ENCODE results near the gene SLC6A3.

Gene SLC6A3

GRCh38 chr5:1402611-1403255 is 42.5 kb downstream of the SLC6A3 start:
- no peak for DNase-seq (ENCODE audit: extremely low read depth, low read depth)
- H3K4me3 ChIP-seq (replicated peaks; ENCODE audit: low read depth, low read length), result no peak overlapping the region
- TF ChIP-seq, protein P1, sequence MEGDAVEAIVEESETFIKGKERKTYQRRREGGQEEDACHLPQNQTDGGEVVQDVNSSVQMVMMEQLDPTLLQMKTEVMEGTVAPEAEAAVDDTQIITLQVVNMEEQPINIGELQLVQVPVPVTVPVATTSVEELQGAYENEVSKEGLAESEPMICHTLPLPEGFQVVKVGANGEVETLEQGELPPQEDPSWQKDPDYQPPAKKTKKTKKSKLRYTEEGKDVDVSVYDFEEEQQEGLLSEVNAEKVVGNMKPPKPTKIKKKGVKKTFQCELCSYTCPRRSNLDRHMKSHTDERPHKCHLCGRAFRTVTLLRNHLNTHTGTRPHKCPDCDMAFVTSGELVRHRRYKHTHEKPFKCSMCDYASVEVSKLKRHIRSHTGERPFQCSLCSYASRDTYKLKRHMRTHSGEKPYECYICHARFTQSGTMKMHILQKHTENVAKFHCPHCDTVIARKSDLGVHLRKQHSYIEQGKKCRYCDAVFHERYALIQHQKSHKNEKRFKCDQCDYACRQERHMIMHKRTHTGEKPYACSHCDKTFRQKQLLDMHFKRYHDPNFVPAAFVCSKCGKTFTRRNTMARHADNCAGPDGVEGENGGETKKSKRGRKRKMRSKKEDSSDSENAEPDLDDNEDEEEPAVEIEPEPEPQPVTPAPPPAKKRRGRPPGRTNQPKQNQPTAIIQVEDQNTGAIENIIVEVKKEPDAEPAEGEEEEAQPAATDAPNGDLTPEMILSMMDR (IDR thresholded peaks at IDR 0.05; ENCODE audit: low read depth, low read length, missing control alignments), result no peak

DNA sequence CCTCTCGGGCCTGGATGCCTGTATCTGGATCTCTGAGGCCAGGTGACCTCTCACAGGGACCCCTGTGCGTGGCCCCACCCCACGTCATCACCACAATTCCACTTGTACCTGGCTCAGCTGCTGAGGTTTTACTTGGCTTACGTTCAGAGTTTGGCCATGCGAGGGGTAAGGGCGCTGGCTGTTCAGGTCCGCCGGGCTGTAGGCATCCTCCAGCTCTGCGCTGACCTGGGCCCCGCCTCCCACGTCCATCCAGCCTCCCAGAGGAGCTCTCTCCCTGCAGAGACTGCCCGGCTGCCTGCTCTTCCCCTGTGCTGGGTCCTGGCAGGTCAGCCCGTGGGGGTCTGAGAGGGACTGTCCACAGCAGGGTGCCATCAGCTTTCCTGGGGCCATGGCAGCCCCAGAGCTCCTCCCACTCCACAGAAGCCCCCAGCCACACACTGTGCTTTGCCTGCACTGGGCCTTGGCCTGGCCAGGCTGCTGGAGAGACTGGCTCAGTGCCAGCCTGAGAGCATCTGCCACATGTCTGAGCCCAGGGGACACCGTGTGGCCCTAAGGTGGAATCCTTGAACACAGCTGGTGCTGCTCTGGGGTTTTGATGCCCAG is 43.6 kb downstream of the SLC6A3 start:
- DNase-seq (ENCODE audit: extremely low read depth, low read depth), result no peak
- TF ChIP-seq, protein P1 (IDR thresholded peaks at IDR 0.05; ENCODE audit: low read depth, low read length, missing control alignments), result no peak
- no peak overlapping the region for H3K4me3 ChIP-seq (replicated peaks; ENCODE audit: low read depth, low read length)

GRCh38 chr5:1400936-1401335 is 44.3 kb downstream of the SLC6A3 start:
- no peak for DNase-seq (ENCODE audit: extremely low read depth, low read depth)
- H3K4me3 ChIP-seq (replicated peaks; ENCODE audit: low read depth, low read length), result no peak overlapping the region
- TF ChIP-seq, protein P1 (IDR thresholded peaks at IDR 0.05; ENCODE audit: low read depth, low read length, missing control alignments), result no peak

DNA sequence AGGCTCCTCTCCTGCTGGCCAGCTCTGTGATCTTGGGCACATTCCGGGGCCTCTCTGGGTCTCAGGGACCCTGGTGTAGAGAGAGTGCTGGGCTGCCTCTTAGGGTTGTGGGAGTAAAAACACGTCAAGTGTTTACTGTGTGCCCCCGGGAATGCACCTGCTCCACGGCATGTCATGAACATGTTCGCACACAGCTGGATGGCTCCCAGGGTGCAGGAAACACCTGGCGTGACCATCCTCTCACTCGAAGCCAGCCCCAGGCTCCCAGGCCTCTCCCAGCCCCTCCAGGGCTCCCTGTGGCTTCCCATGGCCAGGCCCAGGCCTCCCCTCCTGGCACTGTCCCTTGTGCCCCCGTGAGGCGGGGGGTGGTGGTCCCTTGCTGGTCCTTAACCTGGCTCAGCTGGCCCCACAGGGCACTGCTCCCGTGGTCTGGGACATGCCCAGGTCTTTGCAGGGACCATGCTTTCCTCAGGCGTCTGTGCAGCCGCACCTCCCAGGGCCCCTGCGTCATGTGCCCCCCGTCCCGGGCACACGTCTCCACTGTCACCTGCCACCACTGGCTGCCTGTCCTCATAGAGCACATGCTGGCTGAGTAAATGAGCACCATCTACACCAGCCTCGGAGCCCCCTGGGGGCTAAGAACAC is 44.9 kb downstream of the SLC6A3 start:
- H3K4me3 ChIP-seq (replicated peaks; ENCODE audit: low read depth, low read length), result no peak overlapping the region
- TF ChIP-seq, protein P1 (IDR thresholded peaks at IDR 0.05; ENCODE audit: low read depth, low read length, missing control alignments), result no peak
- no peak for DNase-seq (ENCODE audit: extremely low read depth, low read depth)

DNA sequence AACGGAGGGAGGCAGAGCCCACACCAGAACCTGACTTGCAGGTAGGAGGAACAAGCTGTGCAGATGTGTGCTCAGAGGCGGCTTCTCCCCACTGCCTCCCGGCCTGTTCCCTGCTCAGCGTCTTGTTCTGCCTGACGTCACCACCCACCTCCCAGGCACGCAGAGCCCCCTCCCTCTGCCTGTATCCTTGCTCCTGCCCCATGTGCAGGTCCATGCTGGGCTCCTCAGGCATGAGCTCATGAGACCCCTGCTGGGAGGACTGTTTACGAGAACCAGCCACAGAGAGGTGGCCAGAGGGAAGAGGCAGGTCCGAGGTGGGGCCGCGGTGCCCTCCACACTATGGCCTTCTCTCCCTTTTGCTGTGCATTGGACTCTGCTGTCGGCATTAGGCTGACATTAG is 45.5 kb downstream of the SLC6A3 start:
- no peak for DNase-seq (ENCODE audit: extremely low read depth, low read depth)
- TF ChIP-seq, protein P1 (IDR thresholded peaks at IDR 0.05; ENCODE audit: low read depth, low read length, missing control alignments), result no peak
- no peak overlapping the region for H3K4me3 ChIP-seq (replicated peaks; ENCODE audit: low read depth, low read length)

- TF ChIP-seq, protein P1 (IDR thresholded peaks at IDR 0.05; ENCODE audit: low read depth, low read length, missing control alignments), result no peak
- H3K4me3 ChIP-seq (replicated peaks; ENCODE audit: low read depth, low read length), result no peak overlapping the region
- DNase-seq (ENCODE audit: extremely low read depth, low read depth), result no peak
Measured at GRCh38 chr5:1396293-1396816, 48.9 kb downstream of the SLC6A3 start.
